ENCODE results near the gene ELMO3.

Gene ELMO3

GRCh38 chr16:67243481-67243880 is 44.5 kb downstream of the ELMO3 start:
- Histone ChIP-seq H3K4me2 (no peak overlapping the region), H3K36me3 (ENCODE audit: insufficient read depth) (no peaks in the 10 kb centered on the region), H4K20me1 (ENCODE audit: insufficient read depth) (no peaks in the 10 kb centered on the region), H3K27me3 (ENCODE audit: insufficient read depth, low read depth) (peaks cover 5% of the 10 kb centered on the region), H3K9ac (no peak overlapping the region), H3K4me3 (IDR thresholded peaks at IDR 0.05; ENCODE audit: insufficient read depth, low read depth, low read length) (no peak overlapping the region), H3K79me2 (ENCODE audit: insufficient read depth, low read depth) (no peaks in the 10 kb centered on the region), H2AFZ (ENCODE audit: low read depth) (no peak overlapping the region), H3K27ac (no peak overlapping the region), H3K4me1 (ENCODE audit: low read depth, poor library complexity, severe bottlenecking) (peaks cover 40% of the 10 kb centered on the region)
- TF ChIP-seq CTCF (conservative IDR thresholded peaks at IDR 0.05; ENCODE audit: low read depth, low read length), result no peak

GRCh38 chr16:67244387-67245185 is 45.7 kb downstream of the ELMO3 start:
- H2AFZ ChIP-seq (ENCODE audit: low read depth), result no peak overlapping the region
- peak overlapping the region; percentile 100; the same call in 1 of the 2 replicates for H3K4me2 ChIP-seq

GRCh38 chr16:67245186-67245585 is 46.3 kb downstream of the ELMO3 start:
- Histone ChIP-seq H2AFZ (ENCODE audit: low read depth) (no peak overlapping the region; the same call in 1 of the 2 replicates), H3K4me3 (IDR thresholded peaks at IDR 0.05; ENCODE audit: insufficient read depth, low read depth, low read length) (no peak overlapping the region), H3K4me1 (ENCODE audit: low read depth, poor library complexity, severe bottlenecking) (peaks cover 40% of the 10 kb centered on the region), H3K79me2 (ENCODE audit: insufficient read depth, low read depth) (no peaks in the 10 kb centered on the region), H3K27me3 (ENCODE audit: insufficient read depth, low read depth) (peaks cover 22% of the 10 kb centered on the region), H3K27ac (no peak overlapping the region), H3K4me2 (peak overlapping the region; percentile 100), H3K9ac (no peak overlapping the region), H3K36me3 (ENCODE audit: insufficient read depth) (no peaks in the 10 kb centered on the region), H4K20me1 (ENCODE audit: insufficient read depth) (no peaks in the 10 kb centered on the region)
- TF ChIP-seq CTCF (conservative IDR thresholded peaks at IDR 0.05; ENCODE audit: low read depth, low read length), result no peak

More at GRCh38 chr16:67244387-67245185, 45.7 kb downstream of the ELMO3 start:
- Histone ChIP-seq H3K4me3 (IDR thresholded peaks at IDR 0.05; ENCODE audit: insufficient read depth, low read depth, low read length) (no peak overlapping the region), H3K36me3 (ENCODE audit: insufficient read depth) (no peaks in the 10 kb centered on the region), H4K20me1 (ENCODE audit: insufficient read depth) (no peaks in the 10 kb centered on the region), H3K9ac (no peak overlapping the region), H3K27me3 (ENCODE audit: insufficient read depth, low read depth) (peaks cover 16% of the 10 kb centered on the region), H3K4me1 (ENCODE audit: low read depth, poor library complexity, severe bottlenecking) (peaks cover 40% of the 10 kb centered on the region), H3K27ac (no peak overlapping the region), H3K79me2 (ENCODE audit: insufficient read depth, low read depth) (no peaks in the 10 kb centered on the region)
- no peak for TF ChIP-seq CTCF (conservative IDR thresholded peaks at IDR 0.05; ENCODE audit: low read depth, low read length)

- H4K20me1 ChIP-seq (ENCODE audit: insufficient read depth), result no peaks in the 10 kb centered on the region
- 0 out of 2 replicates have a peak overlapping the region, but pooled peaks have one; percentile 46 for H3K27ac ChIP-seq
- TF ChIP-seq CTCF (conservative IDR thresholded peaks at IDR 0.05; ENCODE audit: low read depth, low read length), result no peak
- no peaks in the 10 kb centered on the region for H3K79me2 ChIP-seq (ENCODE audit: insufficient read depth, low read depth)
- peak overlapping the region; percentile 24 for H3K4me3 ChIP-seq (IDR thresholded peaks at IDR 0.05; ENCODE audit: insufficient read depth, low read depth, low read length)
- H3K4me1 ChIP-seq (ENCODE audit: low read depth, poor library complexity, severe bottlenecking), result peaks cover 40% of the 10 kb centered on the region
- H3K4me2 ChIP-seq, result peak overlapping the region; percentile 100
- H3K36me3 ChIP-seq (ENCODE audit: insufficient read depth), result no peaks in the 10 kb centered on the region
- H3K27me3 ChIP-seq (ENCODE audit: insufficient read depth, low read depth), result peaks cover 27% of the 10 kb centered on the region
- H3K9ac ChIP-seq, result peak overlapping the region; percentile 43; the same call in 1 of the 2 replicates
- peak overlapping the region; percentile 81 for H2AFZ ChIP-seq (ENCODE audit: low read depth)
Measured at GRCh38 chr16:67245674-67246080, 46.7 kb downstream of the ELMO3 start.
